ENCODE measurements around the gene TRIM41.
"Not testable (repeated sequence)": the region's sequence is repeated elsewhere in the genome, so short reads cannot be mapped to it uniquely, and the experiment has no call there.

TRIM41 gene

GRCh38 chr5:181210148-181210547 is 12.9 kb upstream of the TRIM41 start:
- in situ Hi-C loops (cut with MboI; ENCODE audit: low sequenced_read_pairs): not testable (repeated sequence)

- in situ Hi-C loops (cut with MboI; ENCODE audit: low sequenced_read_pairs): not testable (repeated sequence)
Observed at GRCh38 chr5:181210698-181211097, 12.4 kb upstream of the TRIM41 start.

- in situ Hi-C loops (cut with MboI; ENCODE audit: low sequenced_read_pairs): no loop called here
Observed at GRCh38 chr5:181211208-181211607, 11.9 kb upstream of the TRIM41 start.

GRCh38 chr5:181212080-181212479 is 11.0 kb upstream of the TRIM41 start:
- in situ Hi-C loops (cut with MboI; ENCODE audit: low sequenced_read_pairs): no loop called here

GRCh38 chr5:181212934-181213333 is 10.1 kb upstream of the TRIM41 start:
- in situ Hi-C loops (cut with MboI; ENCODE audit: low sequenced_read_pairs): no loop called here

GRCh38 chr5:181214249-181214648 is 8.8 kb upstream of the TRIM41 start:
- in situ Hi-C loops (cut with MboI; ENCODE audit: low sequenced_read_pairs): not testable (repeated sequence)

- in situ Hi-C loops (cut with MboI; ENCODE audit: low sequenced_read_pairs): no loop called here
Observed at GRCh38 chr5:181215997-181216989, 6.8 kb upstream of the TRIM41 start.

GRCh38 chr5:181217111-181217802 is 5.8 kb upstream of the TRIM41 start:
- in situ Hi-C loops (cut with MboI; ENCODE audit: low sequenced_read_pairs): no loop called here

GRCh38 chr5:181217803-181218062 is 5.3 kb upstream of the TRIM41 start:
- in situ Hi-C loops (cut with MboI; ENCODE audit: low sequenced_read_pairs): no loop called here

GRCh38 chr5:181218795-181219124 is 4.3 kb upstream of the TRIM41 start:
- in situ Hi-C loops (cut with MboI; ENCODE audit: low sequenced_read_pairs): no loop called here

GRCh38 chr5:181219262-181220177 is 3.6 kb upstream of the TRIM41 start:
- in situ Hi-C loops (cut with MboI; ENCODE audit: low sequenced_read_pairs): no loop called here

GRCh38 chr5:181220178-181220515 is 2.9 kb upstream of the TRIM41 start:
- in situ Hi-C loops (cut with MboI; ENCODE audit: low sequenced_read_pairs): no loop called here

- in situ Hi-C loops (cut with MboI; ENCODE audit: low sequenced_read_pairs): no loop called here
Observed at GRCh38 chr5:181221105-181221791, 1.8 kb upstream of the TRIM41 start.

- in situ Hi-C loops (cut with MboI; ENCODE audit: low sequenced_read_pairs): no loop called here
Observed at GRCh38 chr5:181221792-181222629, 1.1 kb upstream of the TRIM41 start.

- in situ Hi-C loops (cut with MboI; ENCODE audit: low sequenced_read_pairs): no loop called here
Observed at GRCh38 chr5:181222630-181223057, 437 bp upstream of the TRIM41 start.

- in situ Hi-C loops (cut with MboI; ENCODE audit: low sequenced_read_pairs): no loop called here
Observed at GRCh38 chr5:181223729-181224389, 778 bp downstream of the TRIM41 start.

GRCh38 chr5:181224390-181225229 is 1.5 kb downstream of the TRIM41 start:
- in situ Hi-C loops (cut with MboI; ENCODE audit: low sequenced_read_pairs): no loop called here

GRCh38 chr5:181229996-181230395 is 6.9 kb downstream of the TRIM41 start:
- in situ Hi-C loops (cut with MboI; ENCODE audit: low sequenced_read_pairs): no loop called here
